ENCODE results near the gene SYT12. TPM values are rescaled to one million over a fixed set of nuclear protein-coding genes. Genes with fewer than 3 reads are reported as not detected.

Gene SYT12
- not detected for total RNA-seq

GRCh38 chr11:67022961-67023956 is at the start of gene SYT12:
Gene SYT12 (plus strand): TSS chr11:67023134. CDS start chr11:67030145, 7,011 bp downstream.

GRCh38 chr11:66974724-66975404 is 48.1 kb upstream of the SYT12 start, which contains the start of gene C11orf86:
Gene C11orf86 (plus strand): TSS chr11:66975304. CDS start chr11:66975363, 59 bp downstream.

GRCh38 chr11:67056267-67057204 is 33.6 kb downstream of the SYT12 start, which contains the start of gene RHOD:
Gene RHOD (plus strand): TSS chr11:67056847. CDS start chr11:67056903, 56 bp downstream.

Other genes starting within 250 kb of the SYT12 start
- gene RCE1, start 179.7 kb upstream of the SYT12 start, total RNA-seq = 10 to 100 TPM; 12.7 to 18.3 TPM
- 10 to 100 TPM; 17.2 to 19.3 TPM for gene LRFN4, start 166.1 kb upstream of the SYT12 start, total RNA-seq
- gene PC, start 64.8 kb upstream of the SYT12 start, total RNA-seq = 10 to 100 TPM; 29.6 to 46.1 TPM
- gene C11orf86, start 47.8 kb upstream of the SYT12 start, total RNA-seq = not detected
- gene RHOD, start 33.7 kb downstream of the SYT12 start, total RNA-seq = 1 to 10 TPM; 2.3 to 4.1 TPM
- 10 to 100 TPM; 36.1 to 36.6 TPM for gene KDM2A, start 96.1 kb downstream of the SYT12 start, total RNA-seq
- gene GRK2, start 243.3 kb downstream of the SYT12 start, total RNA-seq = 10 to 100 TPM; 32.3 to 42.0 TPM

Data from melanocyte of skin (primary cell).